ENCODE results near the gene C1orf159. TPM values are rescaled to one million over a fixed set of nuclear protein-coding genes. Genes with fewer than 3 reads are reported as not detected.
A peak's percentile ranks its signal among the peaks of the same experiment; 100 is the strongest.

The C1orf159 gene
- total and polyA plus RNA-seq, 2 donors from 2014 or later, result 8.6 to 14.8 TPM

DNA sequence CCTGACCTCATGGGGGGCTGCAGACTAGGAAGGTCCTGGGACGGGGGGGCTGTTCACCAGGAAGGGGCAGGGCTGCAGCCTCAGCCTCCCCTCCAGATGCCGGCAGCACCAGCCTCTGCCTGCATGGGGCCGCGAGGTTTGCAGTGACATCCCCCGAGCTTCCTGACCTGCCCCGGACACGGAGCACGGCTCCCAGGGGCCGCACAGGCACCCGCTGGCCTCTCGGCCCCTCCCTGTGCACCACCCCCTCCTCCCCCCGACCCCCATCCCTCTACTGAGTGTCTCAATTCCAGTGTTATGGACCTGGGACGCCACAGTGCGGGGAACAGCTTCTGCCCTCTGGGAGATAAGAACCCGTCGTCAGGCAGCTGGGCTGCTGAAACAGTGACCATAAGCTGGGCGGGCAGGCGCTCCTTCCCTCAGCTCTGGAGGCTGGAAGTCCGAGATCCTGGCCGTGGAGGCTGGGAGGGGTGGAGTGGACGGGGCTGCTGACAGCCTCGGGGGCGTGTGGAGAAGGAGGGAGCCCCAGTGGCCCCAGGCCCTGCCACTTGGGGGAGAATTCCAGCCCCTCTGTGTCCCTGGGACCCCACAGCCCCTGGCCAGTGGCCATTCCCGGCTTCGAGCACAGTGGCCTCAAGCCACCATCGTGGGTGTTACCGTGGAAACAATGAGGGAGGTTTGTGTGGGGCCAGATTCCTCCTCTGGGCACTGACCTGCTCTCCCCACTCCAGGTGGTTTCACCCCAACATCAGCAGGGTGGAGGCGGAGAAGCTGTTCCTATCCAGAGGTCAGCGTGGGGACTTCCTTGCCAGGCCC is 53.3 kb downstream of the C1orf159 start:
- Histone ChIP-seq H3K4me3 (ENCODE audit: low read length in 3 of 3) (no peak overlapping the region), H3K4me1 (ENCODE audit: control insufficient read depth in 2 of 3, insufficient read depth in 2 of 3, low read depth in 1 of 3, low read length in 3 of 3) (peaks cover 0 to 12% (median 0%) of the 10 kb centered on the region in 3 donors), H3K36me3 (ENCODE audit: control insufficient read depth in 2 of 3, insufficient read depth in 3 of 3, low read length in 3 of 3) (no peaks in the 10 kb centered on the region), H3K27ac (ENCODE audit: low read depth in 2 of 2, low read length in 2 of 2) (no peak overlapping the region), H3K9me3 (ENCODE audit: control insufficient read depth in 2 of 3, insufficient read depth in 1 of 3, low read length in 3 of 3) (no peaks in the 10 kb centered on the region), H3K27me3 (ENCODE audit: control insufficient read depth, insufficient read depth, low read length) (peaks cover 6% of the 10 kb centered on the region), H3K9ac (ENCODE audit: low read length in 3 of 3) (no peak overlapping the region)
- TF ChIP-seq, protein P1, sequence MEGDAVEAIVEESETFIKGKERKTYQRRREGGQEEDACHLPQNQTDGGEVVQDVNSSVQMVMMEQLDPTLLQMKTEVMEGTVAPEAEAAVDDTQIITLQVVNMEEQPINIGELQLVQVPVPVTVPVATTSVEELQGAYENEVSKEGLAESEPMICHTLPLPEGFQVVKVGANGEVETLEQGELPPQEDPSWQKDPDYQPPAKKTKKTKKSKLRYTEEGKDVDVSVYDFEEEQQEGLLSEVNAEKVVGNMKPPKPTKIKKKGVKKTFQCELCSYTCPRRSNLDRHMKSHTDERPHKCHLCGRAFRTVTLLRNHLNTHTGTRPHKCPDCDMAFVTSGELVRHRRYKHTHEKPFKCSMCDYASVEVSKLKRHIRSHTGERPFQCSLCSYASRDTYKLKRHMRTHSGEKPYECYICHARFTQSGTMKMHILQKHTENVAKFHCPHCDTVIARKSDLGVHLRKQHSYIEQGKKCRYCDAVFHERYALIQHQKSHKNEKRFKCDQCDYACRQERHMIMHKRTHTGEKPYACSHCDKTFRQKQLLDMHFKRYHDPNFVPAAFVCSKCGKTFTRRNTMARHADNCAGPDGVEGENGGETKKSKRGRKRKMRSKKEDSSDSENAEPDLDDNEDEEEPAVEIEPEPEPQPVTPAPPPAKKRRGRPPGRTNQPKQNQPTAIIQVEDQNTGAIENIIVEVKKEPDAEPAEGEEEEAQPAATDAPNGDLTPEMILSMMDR (IDR thresholded peaks at IDR 0.05; ENCODE audit: borderline replicate concordance, extremely low read depth, insufficient read depth), result no peak
- FAIRE-seq (no peak), DNase-seq (no peak)
- intact Hi-C loops (cut with DNase I), result no loop called here

DNA sequence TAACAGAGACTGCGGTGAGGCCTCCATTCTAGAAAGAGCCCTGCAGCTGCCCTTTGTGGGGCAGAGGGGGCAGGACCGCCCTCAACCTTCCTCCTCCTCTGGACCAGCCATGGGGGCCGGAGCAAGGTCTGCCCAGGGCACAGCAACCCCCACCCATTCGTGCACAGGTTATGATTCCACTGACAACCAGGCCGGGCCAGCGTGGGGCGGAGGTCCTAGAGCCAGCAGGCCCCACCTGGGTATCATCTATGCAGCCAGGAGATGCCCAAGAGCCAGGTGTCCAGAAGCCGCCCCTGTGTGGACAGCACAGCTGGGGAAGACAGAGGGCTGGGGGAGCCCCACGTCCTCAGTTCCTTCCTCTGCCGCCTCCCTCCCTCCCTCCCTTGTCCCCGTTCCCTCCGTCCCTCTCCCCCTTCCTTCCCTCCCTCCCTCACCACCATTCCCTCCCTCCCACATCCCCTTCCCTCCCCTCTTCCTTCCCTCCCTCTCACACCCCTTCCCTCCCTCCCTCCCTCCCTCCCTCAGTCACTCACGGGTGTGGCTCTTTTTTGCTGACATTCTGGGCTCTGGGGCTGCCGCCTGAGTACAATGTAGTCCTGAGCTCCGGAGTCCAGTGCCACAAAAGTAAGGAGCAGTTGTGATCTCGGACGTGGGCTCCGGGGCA is 54.1 kb downstream of the C1orf159 start:
- intact Hi-C loops (cut with DNase I), result no loop called here
- Histone ChIP-seq H3K27me3 (ENCODE audit: control insufficient read depth, insufficient read depth, low read length) (peaks cover 6% of the 10 kb centered on the region), H3K4me3 (ENCODE audit: low read length in 3 of 3) (no peak overlapping the region), H3K4me1 (ENCODE audit: control insufficient read depth in 2 of 3, insufficient read depth in 2 of 3, low read depth in 1 of 3, low read length in 3 of 3) (peaks cover 0 to 12% (median 0%) of the 10 kb centered on the region in 3 donors), H3K9me3 (ENCODE audit: control insufficient read depth in 2 of 3, insufficient read depth in 1 of 3, low read length in 3 of 3) (no peaks in the 10 kb centered on the region), H3K36me3 (ENCODE audit: control insufficient read depth in 2 of 3, insufficient read depth in 3 of 3, low read length in 3 of 3) (no peaks in the 10 kb centered on the region), H3K27ac (ENCODE audit: low read depth in 2 of 2, low read length in 2 of 2) (no peak overlapping the region), H3K9ac (ENCODE audit: low read length in 3 of 3) (no peak overlapping the region)
- FAIRE-seq, result no peak
- DNase-seq, result peak in 1 of 5 donors; percentile 41
- TF ChIP-seq, protein P1 (IDR thresholded peaks at IDR 0.05; ENCODE audit: borderline replicate concordance, extremely low read depth, insufficient read depth), result no peak

DNA sequence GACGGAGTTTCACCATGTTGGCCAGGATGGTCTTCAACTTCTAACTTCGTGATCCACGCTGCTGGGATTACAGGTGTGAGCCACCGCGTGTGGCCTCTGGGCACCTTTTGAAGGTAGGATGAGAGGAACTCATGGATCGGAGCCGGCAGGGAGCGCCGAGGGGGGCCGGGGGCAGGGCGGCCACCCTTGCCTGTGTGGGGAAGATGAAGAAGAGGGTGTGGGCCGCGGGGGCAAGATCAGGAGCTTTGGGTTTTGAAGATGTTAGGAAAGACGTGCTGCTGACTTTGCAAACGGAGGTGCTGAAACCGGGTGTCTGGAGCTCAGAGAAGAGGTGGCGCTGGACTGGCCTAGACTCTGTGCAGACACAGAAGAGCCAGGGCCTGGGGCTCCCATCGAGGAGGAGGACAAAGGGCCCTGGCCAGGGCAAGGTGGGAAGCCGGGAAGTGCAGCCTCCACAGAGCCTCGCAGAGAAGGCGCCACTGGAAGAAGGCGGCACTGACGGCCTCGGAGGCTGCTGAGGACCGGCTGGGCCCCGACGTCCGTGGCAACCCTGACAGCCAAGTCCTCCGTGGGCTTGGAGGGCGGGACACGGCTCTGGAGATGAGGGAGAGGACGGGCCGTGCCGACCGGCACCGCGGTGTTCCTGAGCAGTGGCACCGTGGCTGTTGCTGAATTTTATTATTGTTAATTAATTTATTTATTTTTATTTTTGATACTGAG is 55.4 kb downstream of the C1orf159 start:
- no peak for FAIRE-seq
- TF ChIP-seq, protein P1 (IDR thresholded peaks at IDR 0.05; ENCODE audit: borderline replicate concordance, extremely low read depth, insufficient read depth), result no peak
- Histone ChIP-seq H3K9ac (ENCODE audit: low read length in 3 of 3) (no peak overlapping the region), H3K4me1 (ENCODE audit: control insufficient read depth in 2 of 3, insufficient read depth in 2 of 3, low read depth in 1 of 3, low read length in 3 of 3) (peaks cover 0 to 12% (median 0%) of the 10 kb centered on the region in 3 donors), H3K4me3 (ENCODE audit: low read length in 3 of 3) (no peak overlapping the region), H3K27ac (ENCODE audit: low read depth in 2 of 2, low read length in 2 of 2) (no peak overlapping the region), H3K9me3 (ENCODE audit: control insufficient read depth in 2 of 3, insufficient read depth in 1 of 3, low read length in 3 of 3) (no peaks in the 10 kb centered on the region), H3K27me3 (ENCODE audit: control insufficient read depth, insufficient read depth, low read length) (peaks cover 6% of the 10 kb centered on the region), H3K36me3 (ENCODE audit: control insufficient read depth in 2 of 3, insufficient read depth in 3 of 3, low read length in 3 of 3) (no peaks in the 10 kb centered on the region)
- intact Hi-C loops (cut with DNase I), result no loop called here
- no peak for DNase-seq

All from kidney (tissue), 14 donors.